GM18951 (cell line): ENCODE measurements around the gene CACYBP.
A peak's percentile ranks its signal among the peaks of the same experiment; 100 is the strongest.

Source experiments
- POLR2A ChIP-seq: IDR thresholded peaks from 4 replicates; pipeline ENCODE4 v1.6.1; 2011; ENCODE audit warnings: mild to moderate bottlenecking; ENCODE audit not compliant: insufficient read length, insufficient read depth; ENCODE audit errors: extremely low read depth
- in situ Hi-C: fragments of 300-500 bp; cut with MboI; formaldehyde crosslinking; loops from one replicate; pipeline ENCODE4 v1.12.0; 2022; ENCODE audit warnings: low sequenced_read_pairs, mixed read lengths, inconsistent platforms; ENCODE audit not compliant: unreplicated experiment

The CACYBP gene

GRCh38 chr1:174999936-175000696 lies at the start of gene CACYBP:
TSS of gene CACYBP (plus strand) at chr1:174999947. CDS start at chr1:175000181, 234 bp downstream.
- TF ChIP-seq POLR2A: peak; percentile 73
- in situ Hi-C loops: loop anchor here (10.0 to 25.0 kb wide), 2 partner anchors 225 to 738 kb away; no protein-coding TSS in a partner anchor

- TF ChIP-seq POLR2A: no peak
- in situ Hi-C loops: no loop called here
These were observed 46.3 kb upstream of the CACYBP start for GRCh38 chr1:174953285-174954072.

GRCh38 chr1:174954073-174954460 lies 45.7 kb upstream of the CACYBP start:
- TF ChIP-seq POLR2A: no peak
- in situ Hi-C loops: no loop called here

GRCh38 chr1:174954671-174955669 lies 44.8 kb upstream of the CACYBP start:
- TF ChIP-seq POLR2A: no peak
- in situ Hi-C loops: no loop called here

GRCh38 chr1:174956086-174956485 lies 43.7 kb upstream of the CACYBP start:
- no peak for TF ChIP-seq POLR2A
- in situ Hi-C loops: no loop called here

GRCh38 chr1:174956976-174957375 lies 42.8 kb upstream of the CACYBP start:
- in situ Hi-C loops: no loop called here
- no peak for TF ChIP-seq POLR2A

GRCh38 chr1:174957829-174958228 lies 41.9 kb upstream of the CACYBP start:
- in situ Hi-C loops: no loop called here

GRCh38 chr1:174958396-174958795 lies 41.4 kb upstream of the CACYBP start:
- no peak for TF ChIP-seq POLR2A
- in situ Hi-C loops: no loop called here

More at GRCh38 chr1:174957829-174958228, 41.9 kb upstream of the CACYBP start:
- no peak for TF ChIP-seq POLR2A

GRCh38 chr1:174960362-174960761 lies 39.4 kb upstream of the CACYBP start:
- TF ChIP-seq POLR2A: no peak
- in situ Hi-C loops: no loop called here

GRCh38 chr1:174963529-174964125 lies 36.1 kb upstream of the CACYBP start:
- in situ Hi-C loops: no loop called here
- TF ChIP-seq POLR2A: no peak

- TF ChIP-seq POLR2A: no peak
- in situ Hi-C loops: no loop called here
These were observed 35.3 kb upstream of the CACYBP start for GRCh38 chr1:174964261-174964971.

- in situ Hi-C loops: no loop called here
- TF ChIP-seq POLR2A: no peak
These were observed 34.8 kb upstream of the CACYBP start for GRCh38 chr1:174964972-174965361.
